HG02973 (cell line): ENCODE data around the gene WASHC4.
"Not testable (repeated sequence)": the region's sequence is repeated elsewhere in the genome, so short reads cannot be mapped to it uniquely, and the experiment has no call there.

Experiments used
- ATAC-seq: cut with Tn5 transposase; IDR thresholded peaks from one replicate; pipeline ENCODE4 v1.9.1; 2021; ENCODE audit warnings: moderate library complexity; ENCODE audit not compliant: unreplicated experiment

Gene WASHC4

DNA sequence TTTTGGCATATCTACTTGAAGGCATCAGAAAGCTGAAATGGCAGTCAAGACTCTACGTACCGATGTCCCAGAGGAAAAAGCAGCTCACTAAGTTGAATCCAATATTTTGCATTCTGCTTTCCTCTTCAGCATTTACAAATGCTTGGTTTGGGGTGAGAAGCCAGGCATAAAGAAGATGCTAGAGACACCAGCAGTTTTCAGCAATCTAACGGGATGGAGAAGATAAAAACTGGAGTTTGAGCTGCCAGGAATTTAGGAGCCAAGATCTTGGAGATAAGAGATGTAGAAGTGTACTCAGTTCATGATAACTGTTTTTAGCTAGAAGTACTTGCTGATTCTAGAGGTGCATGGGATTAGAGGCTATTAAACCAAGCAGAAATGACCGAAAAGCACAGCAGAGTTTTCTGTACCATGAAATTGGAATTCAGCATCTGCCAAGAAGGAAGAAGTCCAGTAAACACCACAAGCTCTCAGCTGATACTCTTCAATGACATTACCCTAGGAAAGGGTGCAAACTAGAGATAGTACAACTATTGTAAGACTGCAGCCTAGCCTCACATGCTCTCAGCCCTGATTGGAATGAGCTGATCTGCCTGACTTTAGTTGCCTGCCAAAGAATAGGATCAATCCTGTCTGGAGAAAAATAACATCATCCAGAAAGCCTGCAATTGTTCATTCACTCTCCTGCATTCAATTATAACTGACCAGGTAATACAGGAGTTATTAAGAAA is 15.9 kb upstream of the WASHC4 start:
- no peak for ATAC-seq

DNA sequence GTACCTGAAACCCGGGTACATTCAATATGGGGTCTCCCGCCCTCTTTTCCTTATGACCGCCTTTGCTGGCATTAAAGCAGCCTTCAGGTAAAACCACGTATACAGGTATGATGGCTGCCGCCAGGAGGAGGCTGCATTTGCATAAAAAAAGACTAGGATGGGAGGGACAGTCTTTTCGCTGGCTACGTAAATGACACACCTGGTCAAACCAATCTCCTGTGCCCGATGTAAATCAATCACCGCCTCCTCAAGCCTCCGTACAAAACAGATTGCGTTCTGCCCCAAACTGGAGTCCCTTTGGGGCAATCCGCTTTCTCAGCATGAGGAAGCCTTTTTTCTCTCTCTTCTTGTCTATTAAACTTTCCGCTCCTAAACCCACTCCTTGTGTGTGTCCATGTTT is 15.2 kb upstream of the WASHC4 start:
- no peak for ATAC-seq

DNA sequence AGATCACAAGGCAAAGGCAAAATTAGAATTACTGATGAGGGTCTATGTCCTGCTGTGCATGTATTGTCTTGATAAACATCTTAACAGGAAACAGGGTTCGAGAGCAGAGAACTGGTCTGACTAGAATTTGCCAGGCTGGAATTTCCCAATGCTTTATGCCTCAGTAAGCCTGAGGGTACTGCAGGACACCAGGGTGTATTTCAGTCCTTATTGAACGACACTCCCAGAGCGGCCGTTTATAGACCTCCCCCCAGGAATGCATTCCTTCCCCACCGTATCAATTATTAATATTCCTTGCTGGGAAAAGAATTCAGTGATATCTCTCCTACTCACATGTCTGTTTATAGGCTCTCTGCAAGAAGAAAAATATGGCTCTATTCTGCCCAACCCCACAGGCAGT is 12.2 kb upstream of the WASHC4 start:
- not testable (repeated sequence) for ATAC-seq

DNA sequence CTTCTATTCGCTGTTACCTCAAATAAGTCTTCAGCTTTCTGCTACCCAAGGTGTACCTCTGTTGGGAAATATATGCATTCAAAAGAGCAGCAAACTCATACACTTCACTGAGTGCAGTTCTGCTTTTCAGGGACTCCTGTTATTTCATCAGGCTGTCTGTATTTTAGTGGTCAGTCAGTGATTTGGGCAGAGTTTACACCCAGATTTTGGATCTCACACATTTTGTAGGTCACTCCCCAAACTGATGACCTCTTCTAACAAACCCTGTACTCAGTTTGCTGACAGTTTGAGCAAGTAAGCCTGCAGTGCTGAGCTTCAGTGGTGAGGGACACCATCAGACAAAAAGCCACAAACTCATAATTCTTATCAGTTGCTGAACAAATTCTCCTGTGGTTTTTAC is 8.2 kb upstream of the WASHC4 start:
- ATAC-seq: no peak

DNA sequence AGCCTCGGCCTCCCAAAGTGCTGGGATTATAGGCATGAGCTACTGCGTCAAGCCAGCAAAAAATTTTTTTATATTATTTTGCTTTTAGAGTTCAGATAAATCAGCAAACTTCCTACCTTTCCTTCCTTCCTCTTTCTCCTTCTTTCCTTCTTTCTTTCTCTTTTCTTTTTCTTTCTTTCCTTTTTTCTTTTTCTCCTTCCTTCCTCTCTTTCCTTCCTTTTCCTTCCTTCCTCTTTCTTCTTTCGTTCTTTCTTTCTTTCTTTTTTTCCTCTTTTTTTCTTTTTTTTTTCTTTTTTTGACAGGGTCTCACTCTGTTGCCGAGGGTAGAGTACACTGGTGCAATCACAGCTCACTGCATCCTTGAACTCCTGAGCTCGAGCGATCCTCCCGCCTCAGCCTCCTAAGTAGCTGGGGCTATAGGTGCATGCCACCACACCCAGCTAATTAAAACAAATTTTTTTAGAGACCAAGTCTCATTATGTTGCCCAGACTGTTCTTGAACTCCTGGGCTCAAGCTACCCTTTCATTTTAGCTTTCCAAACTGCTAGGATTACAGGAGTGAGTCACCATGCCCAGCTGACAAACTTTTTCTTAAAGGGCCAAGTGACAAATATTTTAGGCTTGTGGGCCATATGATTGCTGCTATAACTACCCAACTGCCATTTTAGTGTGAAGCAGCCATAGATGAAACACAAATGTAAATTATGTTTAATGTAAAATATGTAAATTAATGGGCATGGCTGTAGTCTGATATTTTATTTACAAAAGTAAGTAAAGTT is 7.1 kb upstream of the WASHC4 start:
- ATAC-seq: no peak

DNA sequence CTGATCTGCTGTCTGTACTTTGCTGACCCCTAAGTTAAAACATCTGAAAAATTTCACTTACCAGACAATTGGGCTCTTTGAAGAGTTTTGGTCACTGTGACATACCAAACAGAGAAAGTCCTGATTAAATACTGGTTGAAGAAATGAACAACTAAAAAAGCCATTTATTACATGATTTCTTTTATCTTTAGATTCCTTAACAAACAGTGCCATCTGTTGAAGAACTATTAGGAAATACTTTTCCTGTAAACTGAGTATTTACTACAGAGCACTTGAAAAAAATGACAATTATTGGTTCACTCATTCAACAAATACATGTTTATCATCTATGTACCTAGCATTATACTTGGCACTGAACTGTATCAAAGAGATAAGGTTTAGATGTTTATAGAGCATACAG is 6.5 kb upstream of the WASHC4 start:
- no peak for ATAC-seq

DNA sequence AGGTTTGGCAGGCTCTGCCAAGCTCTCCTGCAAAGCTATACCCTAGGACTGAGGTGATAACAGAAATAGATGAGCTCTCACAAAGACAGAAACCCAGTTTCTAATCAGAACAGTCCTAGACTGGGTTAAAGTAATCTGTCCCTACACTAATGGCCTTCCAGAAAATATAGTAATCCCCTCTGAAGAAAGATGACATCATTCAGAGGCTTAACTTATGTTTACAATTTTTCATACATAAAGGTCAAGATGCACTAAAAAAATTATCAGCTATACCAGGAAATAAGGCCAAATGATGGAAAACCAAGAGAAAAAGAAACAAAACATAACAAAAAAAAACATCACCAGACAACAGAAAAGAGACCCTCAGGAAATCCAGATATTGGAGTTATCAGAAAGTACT is 4.9 kb upstream of the WASHC4 start:
- no peak for ATAC-seq

GRCh38 chr12:105104762-105105161 is 2.8 kb upstream of the WASHC4 start:
- no peak for ATAC-seq

DNA sequence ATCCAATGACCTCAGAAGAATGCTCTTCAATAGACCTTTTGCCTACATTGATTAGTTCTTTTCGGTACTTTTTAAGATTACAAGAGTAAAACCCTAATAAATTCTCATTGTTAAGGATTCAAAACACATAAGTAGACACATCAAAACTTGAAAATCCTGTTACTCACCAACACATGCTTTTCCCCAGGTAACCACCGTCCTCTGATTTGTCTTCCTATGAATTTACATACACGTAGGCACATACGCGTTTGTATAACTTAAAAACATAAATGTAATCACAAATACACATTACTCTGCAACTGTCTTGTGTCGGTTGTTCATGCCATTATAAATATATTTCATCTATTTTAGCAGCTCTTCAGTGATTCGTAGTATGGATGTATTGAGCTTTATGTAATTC is 910 bp upstream of the WASHC4 start:
- no peak for ATAC-seq

DNA sequence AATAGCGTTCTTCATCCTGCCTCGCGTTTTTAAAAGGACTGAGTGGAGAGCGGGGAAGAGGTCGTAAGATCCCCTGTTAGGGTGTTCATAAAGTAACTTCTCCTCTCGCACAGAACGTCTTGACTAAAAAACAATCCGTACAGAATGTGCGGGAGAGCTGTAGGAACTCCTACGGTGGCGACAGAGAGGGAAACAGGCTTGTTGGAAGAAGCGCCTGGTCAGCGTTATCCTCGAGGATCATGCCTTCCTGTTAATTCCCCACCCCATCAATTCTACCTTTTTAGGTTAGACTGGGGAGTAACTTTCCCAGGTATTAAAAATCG is 399 bp upstream of the WASHC4 start:
- ATAC-seq: peak; percentile 10

DNA sequence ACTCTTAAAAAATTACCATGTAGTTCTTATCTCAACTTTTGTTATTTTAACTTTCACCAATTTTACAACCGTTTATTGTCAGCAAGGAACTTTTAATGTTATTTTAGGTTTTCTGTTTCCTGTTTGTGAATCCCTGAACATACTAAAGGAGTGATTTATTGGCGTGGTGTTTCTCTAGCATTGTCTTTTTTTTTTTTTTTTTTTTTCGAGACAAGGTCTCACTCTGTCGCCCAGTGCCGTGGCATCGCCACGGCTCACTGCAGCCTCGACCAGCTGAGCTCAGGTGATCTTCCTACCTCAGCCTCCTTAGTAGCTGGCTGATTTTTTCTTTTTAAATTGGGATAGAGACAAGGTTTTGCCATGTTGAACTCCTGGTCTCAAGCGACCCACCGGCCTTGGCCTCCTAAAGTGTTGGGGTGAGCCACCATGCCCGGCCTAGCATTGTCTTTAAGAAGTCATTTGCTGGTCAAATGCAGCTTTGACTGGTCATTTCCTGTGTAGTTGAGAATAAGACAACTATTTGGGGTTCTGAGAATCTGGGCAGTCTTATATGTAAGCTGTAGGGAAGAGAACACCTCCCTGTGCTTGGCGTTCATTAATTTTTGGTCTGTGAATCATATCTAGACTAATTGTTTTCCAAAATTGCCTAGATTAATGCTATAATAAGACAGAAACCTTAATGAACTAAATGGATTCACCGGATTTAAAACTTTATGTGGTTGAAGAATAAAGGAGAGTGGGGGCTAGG is 2.1 kb downstream of the WASHC4 start:
- ATAC-seq: peak; percentile 25

- no peak for ATAC-seq
Observed at GRCh38 chr12:105110851-105111250, 3.3 kb downstream of the WASHC4 start.

DNA sequence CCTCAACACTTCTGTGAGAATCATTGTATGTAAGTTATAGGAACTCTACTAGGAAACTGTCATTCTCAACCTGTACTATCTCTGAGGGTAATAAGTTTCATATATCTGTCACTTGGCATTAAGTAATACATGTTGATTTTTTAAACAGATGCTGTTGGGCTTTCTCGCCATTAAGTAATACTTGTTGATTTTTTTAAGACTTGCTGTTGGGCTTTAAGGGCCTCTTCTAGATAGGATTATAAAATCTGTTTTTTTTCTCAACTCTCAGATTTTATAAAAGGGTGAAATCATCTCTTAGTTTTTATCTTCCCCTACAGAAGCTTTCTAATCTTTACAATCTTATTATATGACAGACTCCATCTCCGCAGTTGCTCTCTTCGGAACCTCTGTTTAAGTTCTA is 5.6 kb downstream of the WASHC4 start:
- no peak for ATAC-seq

DNA sequence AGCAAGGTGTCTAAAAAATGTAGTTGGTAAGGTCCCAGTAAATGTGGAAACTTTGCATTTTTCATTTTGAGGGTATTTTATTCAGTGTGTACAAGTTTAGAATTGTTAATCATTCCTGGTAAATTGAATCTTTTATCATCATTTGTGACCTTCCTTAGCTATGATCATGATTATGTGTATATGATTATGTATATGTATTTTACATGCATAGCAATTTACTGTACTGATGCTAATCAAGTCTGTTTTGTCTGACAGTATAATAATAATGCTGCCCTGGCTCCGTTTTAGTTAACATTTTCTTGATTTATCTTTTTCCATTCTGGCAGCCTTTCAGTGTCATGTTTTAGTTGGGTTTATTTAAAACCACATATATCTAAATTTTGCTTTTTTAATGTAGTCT is 9.4 kb downstream of the WASHC4 start:
- ATAC-seq: no peak

- no peak for ATAC-seq
Observed at GRCh38 chr12:105120551-105120950, 13.0 kb downstream of the WASHC4 start.

DNA sequence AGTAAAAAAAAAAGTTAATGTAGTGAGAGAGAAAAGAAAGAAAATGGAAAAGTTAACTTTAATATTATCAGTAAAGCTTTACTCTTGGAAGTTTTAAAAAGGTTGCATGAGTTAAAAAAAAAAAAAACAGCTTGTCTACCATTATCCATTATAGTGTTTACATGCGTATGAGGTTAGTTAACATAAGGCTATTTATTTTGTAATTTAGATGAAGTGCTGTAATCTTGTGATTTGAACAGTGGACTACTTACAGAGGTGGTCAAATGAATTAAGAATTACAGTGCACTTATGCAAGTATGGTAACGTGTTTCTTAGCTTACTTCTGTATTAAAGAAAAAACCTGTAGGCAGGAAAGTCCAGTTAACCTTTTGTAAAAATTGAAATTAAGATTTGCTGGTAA is 30.7 kb downstream of the WASHC4 start:
- no peak for ATAC-seq

DNA sequence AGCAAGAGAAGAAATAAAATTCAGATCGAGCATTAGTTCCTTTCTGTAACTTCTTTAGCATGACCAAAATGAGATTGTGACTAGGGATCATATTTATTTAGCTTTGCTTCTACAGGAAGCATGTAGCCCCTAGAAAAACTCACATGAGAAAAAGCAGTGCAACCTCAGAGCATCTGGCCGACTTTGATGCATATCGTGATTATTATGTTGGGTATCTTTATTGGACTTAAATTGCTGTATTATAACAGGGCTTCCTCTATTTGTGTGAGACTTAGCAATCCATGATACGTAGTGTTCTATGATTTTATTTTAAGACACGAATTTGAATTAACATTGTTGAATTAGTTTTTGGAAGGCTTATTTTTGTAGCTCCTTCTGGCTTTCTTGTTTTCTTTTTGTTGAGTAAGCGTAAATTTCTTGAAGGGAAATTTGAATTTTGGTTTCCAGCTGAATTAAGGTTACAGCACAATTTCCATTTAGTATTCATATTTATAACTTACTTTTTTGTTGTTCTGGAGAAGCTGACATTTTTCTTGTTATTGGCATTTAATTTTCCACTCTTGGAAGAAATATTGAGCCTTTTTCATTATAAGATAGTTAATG is 33.9 kb downstream of the WASHC4 start:
- no peak for ATAC-seq

GRCh38 chr12:105142259-105142658 is 34.7 kb downstream of the WASHC4 start:
- ATAC-seq: no peak

DNA sequence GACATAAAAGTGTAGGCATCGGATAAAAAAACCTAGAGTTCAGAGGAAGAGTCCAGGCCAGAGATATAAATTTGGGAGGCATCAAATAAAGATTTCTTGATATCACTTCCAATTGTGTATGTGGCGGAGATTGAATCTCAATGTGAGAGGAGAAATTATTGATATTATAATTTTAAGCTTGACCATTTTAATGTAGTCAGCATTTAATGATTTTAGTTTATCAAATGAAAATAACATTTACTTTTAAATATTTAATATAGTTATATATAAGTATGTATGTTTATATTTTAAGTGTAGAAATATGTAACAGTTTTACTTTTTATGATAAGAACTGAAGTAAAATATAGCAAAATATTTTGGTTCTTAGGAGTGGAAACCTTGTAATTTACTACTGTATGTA is 48.7 kb downstream of the WASHC4 start:
- ATAC-seq: no peak

GRCh38 chr12:105157606-105158005 is 50.1 kb downstream of the WASHC4 start:
- ATAC-seq: no peak

DNA sequence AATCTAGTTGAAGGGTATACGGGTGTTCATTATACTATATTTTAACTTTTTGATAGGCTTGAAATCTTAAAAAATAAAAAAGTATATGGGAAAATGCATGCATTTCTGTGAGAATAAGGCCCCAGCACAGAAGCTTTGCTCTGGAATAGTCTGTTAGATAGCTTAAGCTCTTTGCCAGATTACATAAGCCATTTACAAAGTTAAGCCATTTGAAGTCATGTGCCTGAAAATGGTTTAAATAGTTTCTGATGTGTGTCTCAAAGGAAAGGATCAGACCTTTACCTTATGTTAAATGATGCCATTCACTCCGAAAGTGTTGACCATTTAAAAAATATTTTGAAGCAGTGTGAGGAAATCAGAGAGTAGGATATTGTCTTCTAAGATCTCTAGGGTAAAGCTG is 51.3 kb downstream of the WASHC4 start:
- no peak for ATAC-seq

- ATAC-seq: no peak
Observed at GRCh38 chr12:105162174-105162573, 54.6 kb downstream of the WASHC4 start.
